Measurements from ENCODE around the gene ATP8A2.

ATP8A2 gene

GRCh38 chr13:26038931-26039475 is 667.2 kb downstream of the ATP8A2 start:
- H3K4me1 ChIP-seq = no peaks in the 10 kb centered on the region
- intact Hi-C loops (cut with DNase I; ENCODE audit: low total_unique reads) = no loop called here
- H3K36me3 ChIP-seq = no peaks in the 10 kb centered on the region
- TF ChIP-seq, protein P1, sequence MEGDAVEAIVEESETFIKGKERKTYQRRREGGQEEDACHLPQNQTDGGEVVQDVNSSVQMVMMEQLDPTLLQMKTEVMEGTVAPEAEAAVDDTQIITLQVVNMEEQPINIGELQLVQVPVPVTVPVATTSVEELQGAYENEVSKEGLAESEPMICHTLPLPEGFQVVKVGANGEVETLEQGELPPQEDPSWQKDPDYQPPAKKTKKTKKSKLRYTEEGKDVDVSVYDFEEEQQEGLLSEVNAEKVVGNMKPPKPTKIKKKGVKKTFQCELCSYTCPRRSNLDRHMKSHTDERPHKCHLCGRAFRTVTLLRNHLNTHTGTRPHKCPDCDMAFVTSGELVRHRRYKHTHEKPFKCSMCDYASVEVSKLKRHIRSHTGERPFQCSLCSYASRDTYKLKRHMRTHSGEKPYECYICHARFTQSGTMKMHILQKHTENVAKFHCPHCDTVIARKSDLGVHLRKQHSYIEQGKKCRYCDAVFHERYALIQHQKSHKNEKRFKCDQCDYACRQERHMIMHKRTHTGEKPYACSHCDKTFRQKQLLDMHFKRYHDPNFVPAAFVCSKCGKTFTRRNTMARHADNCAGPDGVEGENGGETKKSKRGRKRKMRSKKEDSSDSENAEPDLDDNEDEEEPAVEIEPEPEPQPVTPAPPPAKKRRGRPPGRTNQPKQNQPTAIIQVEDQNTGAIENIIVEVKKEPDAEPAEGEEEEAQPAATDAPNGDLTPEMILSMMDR (IDR thresholded peaks at IDR 0.05) = no peak
- no peaks in the 10 kb centered on the region for H3K9me3 ChIP-seq
- DNase-seq = no peak
- peaks cover 0 to 3% of the 10 kb centered on the region in 2 donors for H3K27me3 ChIP-seq
- H3K4me3 ChIP-seq = no peak overlapping the region
- no peak overlapping the region for H3K27ac ChIP-seq

GRCh38 chr13:26041444-26041843 is 669.7 kb downstream of the ATP8A2 start:
- no peaks in the 10 kb centered on the region for H3K4me1 ChIP-seq
- no peaks in the 10 kb centered on the region for H3K36me3 ChIP-seq
- H3K4me3 ChIP-seq = no peak overlapping the region
- TF ChIP-seq, protein P1 (IDR thresholded peaks at IDR 0.05) = no peak
- intact Hi-C loops (cut with DNase I; ENCODE audit: low total_unique reads) = no loop called here
- H3K27ac ChIP-seq = no peak overlapping the region
- H3K9me3 ChIP-seq = no peaks in the 10 kb centered on the region
- no peak for DNase-seq
- peaks cover 0 to 4% of the 10 kb centered on the region in 2 donors for H3K27me3 ChIP-seq

GRCh38 chr13:26042785-26043184 is 671.0 kb downstream of the ATP8A2 start:
- intact Hi-C loops (cut with DNase I; ENCODE audit: low total_unique reads) = no loop called here
- Histone ChIP-seq H3K9me3 (no peaks in the 10 kb centered on the region), H3K36me3 (no peaks in the 10 kb centered on the region), H3K27ac (no peak overlapping the region), H3K27me3 (peaks cover 0 to 15% of the 10 kb centered on the region in 2 donors), H3K4me1 (no peaks in the 10 kb centered on the region), H3K4me3 (no peak overlapping the region)
- DNase-seq = no peak
- TF ChIP-seq, protein P1 (IDR thresholded peaks at IDR 0.05) = no peak

- Histone ChIP-seq H3K27ac (no peak overlapping the region), H3K4me3 (no peak overlapping the region), H3K9me3 (no peaks in the 10 kb centered on the region), H3K4me1 (peaks cover 0 to 11% (median 0%) of the 10 kb centered on the region in 4 donors), H3K27me3 (peaks cover 0 to 39% of the 10 kb centered on the region in 2 donors), H3K36me3 (no peaks in the 10 kb centered on the region)
- no peak for DNase-seq
- TF ChIP-seq, protein P1 (IDR thresholded peaks at IDR 0.05) = no peak
- intact Hi-C loops (cut with DNase I; ENCODE audit: low total_unique reads) = no loop called here
Measured at GRCh38 chr13:26045142-26045541, 673.4 kb downstream of the ATP8A2 start.

DNA sequence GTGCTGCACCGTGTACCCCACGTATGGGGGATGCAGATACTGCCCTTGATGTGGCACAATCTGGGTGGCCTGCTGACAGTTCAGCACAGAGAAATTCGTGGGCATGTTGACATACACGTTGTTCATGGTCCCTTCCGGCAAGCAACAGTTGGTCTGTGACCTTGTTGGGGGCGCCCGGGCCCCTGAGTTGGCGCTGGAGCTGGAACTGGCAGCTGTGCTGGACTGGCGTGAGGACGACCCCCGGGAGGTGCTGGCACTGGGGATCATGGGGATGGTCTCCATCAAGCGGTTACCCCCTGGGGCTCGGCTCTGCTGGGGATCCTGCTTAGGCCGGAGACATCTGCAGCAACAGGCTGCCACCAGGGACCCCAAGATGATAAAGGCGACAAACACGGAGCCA is 674.9 kb downstream of the ATP8A2 start:
- Histone ChIP-seq H3K9me3 (no peaks in the 10 kb centered on the region), H3K36me3 (no peaks in the 10 kb centered on the region), H3K27me3 (peaks cover 0 to 54% of the 10 kb centered on the region in 2 donors), H3K27ac (no peak overlapping the region), H3K4me1 (peaks cover 0 to 26% (median 12%) of the 10 kb centered on the region in 4 donors), H3K4me3 (no peak overlapping the region)
- DNase-seq = no peak
- TF ChIP-seq, protein P1 (IDR thresholded peaks at IDR 0.05) = no peak
- intact Hi-C loops (cut with DNase I; ENCODE audit: low total_unique reads) = no loop called here

GRCh38 chr13:26047040-26047439 is 675.3 kb downstream of the ATP8A2 start:
- TF ChIP-seq, protein P1 (IDR thresholded peaks at IDR 0.05) = no peak
- intact Hi-C loops (cut with DNase I; ENCODE audit: low total_unique reads) = no loop called here
- peaks cover 0 to 30% (median 15%) of the 10 kb centered on the region in 4 donors for H3K4me1 ChIP-seq
- no peaks in the 10 kb centered on the region for H3K36me3 ChIP-seq
- DNase-seq = no peak
- no peak overlapping the region for H3K4me3 ChIP-seq
- no peaks in the 10 kb centered on the region for H3K9me3 ChIP-seq
- H3K27me3 ChIP-seq = peaks cover 0 to 58% of the 10 kb centered on the region in 2 donors
- H3K27ac ChIP-seq = no peak overlapping the region

All from tibial artery (tissue), 4 donors.